B cell (primary cell): Measurements from ENCODE around the gene CCM2. TPM values are rescaled to one million over a fixed set of nuclear protein-coding genes. Genes with fewer than 3 reads are reported as not detected.

Experiments
- ATAC-seq: fragments of 200-7000 bp; cut with Tn5 transposase; one replicate; pipeline ENCODE4 v1.10.0; 2021; ENCODE audit warnings: low read depth, mild to moderate bottlenecking, moderate number of reproducible peaks, moderate library complexity
- CTCF ChIA-PET: fragments of 350-600 bp; sonication (Branson Sonifier 250); formaldehyde crosslinking; loops from one replicate; lab custom pipeline; 2021; ENCODE audit warnings: antibody characterized with exemption, inconsistent platforms; lab: Charles Lee
- POLR2A ChIA-PET: fragments of 350-600 bp; sonication (Branson Sonifier 250); formaldehyde crosslinking; loops from one replicate; lab custom pipeline; 2021; ENCODE audit warnings: antibody characterized with exemption; lab: Charles Lee
- DNase-seq: peaks from one replicate; pipeline ENCODE4 v3.0.0; 2013
- H2AFZ ChIP-seq: 2 replicates; pipeline ENCODE4 v1.6.1; 2012; ENCODE audit warnings: mild to moderate bottlenecking, low read depth, low read length; ENCODE audit not compliant: insufficient read depth, poor library complexity, severe bottlenecking
- H3K27ac ChIP-seq, 2 donors: 1 replicate in 1 of 2; 2 replicates in 1 of 2; pipeline ENCODE4 v1.5.1; 2012 to 2013; ENCODE audit warnings: low read length in 2 of 2, mild to moderate bottlenecking in 2 of 2, moderate library complexity in 1 of 2
- H3K27me3 ChIP-seq, 4 experiments: fragments of 200-600 bp in 1 of 4; sonication (generic) in 1 of 4; replicated peaks in 1 of 4; 1 replicate in 2 of 4; 2 replicates in 2 of 4; pipeline versions ENCODE4 v1.6.1 to v1.7.0; 2013 to 2016; ENCODE audit warnings: low read length in 3 of 4, mild to moderate bottlenecking in 2 of 4, mixed read lengths in 1 of 4, moderate library complexity in 1 of 4; ENCODE audit not compliant: insufficient read depth in 4 of 4, control insufficient read depth in 3 of 4; ENCODE audit errors: control extremely low read depth in 1 of 4
- H3K36me3 ChIP-seq, 2 experiments: replicated peaks in 1 of 2; 1 replicate in 1 of 2; 2 replicates in 1 of 2; pipeline versions ENCODE4 v1.6.1 to v1.7.1; 2013; ENCODE audit warnings: low read length in 1 of 2; ENCODE audit not compliant: insufficient read depth in 2 of 2, control insufficient read depth in 1 of 2; ENCODE audit errors: control extremely low read depth in 1 of 2, extremely low read depth in 1 of 2
- H3K4me1 ChIP-seq, 2 donors: fragments of 200-600 bp in 1 of 2; sonication (generic) in 1 of 2; 1 replicate in 1 of 2; 2 replicates in 1 of 2; pipeline versions ENCODE4 v1.5.1 to v1.6.1; 2013 to 2017; ENCODE audit warnings: low read length in 2 of 2; ENCODE audit not compliant: control insufficient read depth in 2 of 2, insufficient read depth in 2 of 2
- H3K4me2 ChIP-seq: replicated peaks from 2 replicates; pipeline ENCODE3; 2012; ENCODE audit warnings: mild to moderate bottlenecking, low read depth, low read length; ENCODE audit not compliant: poor library complexity, severe bottlenecking
- H3K4me3 ChIP-seq, 5 experiments: fragments of 200-600 bp in 1 of 5; sonication (generic) in 1 of 5; 1 replicate in 3 of 5; 2 replicates in 2 of 5; pipeline versions ENCODE4 v1.5.1 to v1.7.0; 2011 to 2016; ENCODE audit warnings: low read length in 4 of 5, mild to moderate bottlenecking in 4 of 5, low read depth in 2 of 5, control low read depth in 1 of 5, moderate library complexity in 1 of 5; ENCODE audit not compliant: insufficient read depth in 1 of 5; ENCODE audit errors: control extremely low read depth in 1 of 5, extremely low read depth in 1 of 5
- H3K79me2 ChIP-seq: fragments of 200-600 bp; sonication (generic); one replicate; pipeline ENCODE4 v1.6.0; 2016; ENCODE audit warnings: low read length; ENCODE audit not compliant: control insufficient read depth, insufficient read depth
- H3K9ac ChIP-seq: fragments of 200-600 bp; sonication (generic); 2 replicates; pipeline ENCODE4 v1.6.1; 2017; ENCODE audit warnings: mild to moderate bottlenecking, low read length, moderate library complexity
- H3K9me3 ChIP-seq, 3 donors: one replicate each; pipeline versions ENCODE4 v1.6.1 to v1.7.1; 2013; ENCODE audit warnings: low read length in 2 of 3; ENCODE audit not compliant: control insufficient read depth in 2 of 3, insufficient read depth in 1 of 3; ENCODE audit errors: control extremely low read depth in 1 of 3
- H4K20me1 ChIP-seq: 2 replicates; pipeline ENCODE4 v1.6.0; 2012; ENCODE audit warnings: mild to moderate bottlenecking, low read length; ENCODE audit not compliant: insufficient read depth, control insufficient read depth, poor library complexity, severe bottlenecking
- H3K27ac Mint-ChIP-seq: one replicate; pipeline ENCODE4 v1.8.0; 2021; ENCODE audit warnings: mixed read lengths
- H3K27me3 Mint-ChIP-seq: one replicate; pipeline ENCODE4 v1.8.0; 2021; ENCODE audit warnings: mixed read lengths
- H3K4me1 Mint-ChIP-seq: one replicate; pipeline ENCODE4 v1.8.0; 2021; ENCODE audit warnings: mixed read lengths
- H3K4me3 Mint-ChIP-seq: one replicate; pipeline ENCODE4 v1.8.0; 2021; ENCODE audit warnings: mixed read lengths
- H3K9me3 Mint-ChIP-seq: one replicate; pipeline ENCODE4 v1.8.0; 2022; ENCODE audit warnings: mixed read lengths; ENCODE audit not compliant: insufficient read depth
- CTCF ChIP-seq: fragments of 200-600 bp; IDR thresholded peaks from one replicate; pipeline ENCODE4 v1.8.0; 2022; ENCODE audit warnings: antibody characterized with exemption, mild to moderate bottlenecking
- EZH2 ChIP-seq: IDR thresholded peaks from 2 replicates; pipeline ENCODE4 v1.6.1; 2012; ENCODE audit warnings: borderline replicate concordance, low read depth, mild to moderate bottlenecking, moderate library complexity, low read length; ENCODE audit not compliant: insufficient read depth, poor library complexity, severe bottlenecking
- WGBS: methylation state at CpG from one replicate; pipeline ENCODE4 v1.1.5; 2013; ENCODE audit warnings: missing lambda C conversion rate; ENCODE audit not compliant: insufficient coverage; 5-methylcytosine and 5-hydroxymethylcytosine counted together
- intact Hi-C: fragments of 100-400 bp; cut with micrococcal nuclease; formaldehyde crosslinking; loops from one replicate; pipeline ENCODE4 v1.10.0; 2022
- polyA plus RNA-seq: library from polyadenylated mRNA; depleted of rRNA; stranded (reverse); fragments of >200 nt; gene quantifications from 2 replicates; pipeline ENCODE4 v1.2.3, GENCODE V29; 2012
- total RNA-seq, 2 donors: library from RNA; stranded (reverse); fragments of 120-200 nt in 1 of 2; gene quantifications; 1 replicate in 1 of 2; 2 replicates in 1 of 2; pipeline versions ENCODE4 v1.2.3 to v1.2.4, GENCODE V29; 2013 to 2022

CCM2 gene
- total and polyA plus RNA-seq, 2 donors (not counting 1 experiment from before 2014, with no cell fraction given): 150 to 201 TPM

- 94% methylated on average over 16 of the region's 16 CpGs for WGBS
- Histone ChIP-seq H2AFZ (no peak overlapping the region), H4K20me1 (peaks cover 11% of the 10 kb centered on the region), H3K36me3 (peaks cover 0 to 27% of the 10 kb centered on the region in 2 experiments), H3K9ac (no peak overlapping the region), H3K27ac (no peak overlapping the region), H3K9me3 (peaks cover 0 to 10% (median 0%) of the 10 kb centered on the region in 3 donors), H3K4me3 (no peak overlapping the region), H3K4me2 (no peak overlapping the region), H3K27me3 (no peaks in the 10 kb centered on the region), H3K4me1 (peaks cover 0 to 9% of the 10 kb centered on the region in 2 donors), H3K79me2 (no peaks in the 10 kb centered on the region)
- H3K4me3 Mint-ChIP-seq: no peak overlapping the region
- no peaks in the 10 kb centered on the region for H3K27me3 Mint-ChIP-seq
- H3K4me1 Mint-ChIP-seq: peaks cover 19% of the 10 kb centered on the region
- no peaks in the 10 kb centered on the region for H3K9me3 Mint-ChIP-seq
- ATAC-seq (no peak), DNase-seq (no peak)
- CTCF ChIA-PET: interaction anchor here (0.7 to 1.0 kb wide), 2 partner anchors 11 to 12 kb away, joined by 3 read pairs; no protein-coding TSS in a partner anchor
- H3K27ac Mint-ChIP-seq: no peak overlapping the region
- no peak for TF ChIP-seq EZH2
- TF ChIP-seq CTCF: no peak
- intact Hi-C loops: no loop called here
- POLR2A ChIA-PET: interaction anchor here (0.5 kb wide), 1 partner anchor 78 kb away, joined by 4 read pairs; no protein-coding TSS in a partner anchor
Measured at GRCh38 chr7:44961844-44962482, 38.0 kb upstream of the CCM2 start.
